C4-2B (cell line): ENCODE data around the gene SLC31A2.

Experiments
- CTCF ChIP-seq: fragments of 450-650 bp; conservative IDR thresholded peaks from 2 replicates; pipeline ENCODE4 v1.5.1; 2017; ENCODE audit warnings: mild to moderate bottlenecking
- ZFX ChIP-seq: fragments of 450-650 bp; IDR thresholded peaks from 2 replicates; pipeline ENCODE4 v1.6.1; 2017

- TF ChIP-seq CTCF (no peak), ZFX (no peak)
Measured at GRCh38 chr9:113131689-113132151, 19.1 kb upstream of the SLC31A2 start.
